HG03575 (cell line): ENCODE results near the gene UNCX.
"Not testable (repeated sequence)": the region's sequence is repeated elsewhere in the genome, so short reads cannot be mapped to it uniquely, and the experiment has no call there.

Source experiments
- ATAC-seq: cut with Tn5 transposase; IDR thresholded peaks from one replicate; pipeline ENCODE4 v1.9.1; 2021; ENCODE audit not compliant: unreplicated experiment, insufficient number of reproducible peaks, low FRiP score; ENCODE audit errors: extremely low read depth

The UNCX gene

GRCh38 chr7:1232623-1233332, at the start of gene UNCX:
Gene UNCX (plus strand): TSS chr7:1232872. CDS start chr7:1233018, 146 bp downstream.
- ATAC-seq: no peak

DNA sequence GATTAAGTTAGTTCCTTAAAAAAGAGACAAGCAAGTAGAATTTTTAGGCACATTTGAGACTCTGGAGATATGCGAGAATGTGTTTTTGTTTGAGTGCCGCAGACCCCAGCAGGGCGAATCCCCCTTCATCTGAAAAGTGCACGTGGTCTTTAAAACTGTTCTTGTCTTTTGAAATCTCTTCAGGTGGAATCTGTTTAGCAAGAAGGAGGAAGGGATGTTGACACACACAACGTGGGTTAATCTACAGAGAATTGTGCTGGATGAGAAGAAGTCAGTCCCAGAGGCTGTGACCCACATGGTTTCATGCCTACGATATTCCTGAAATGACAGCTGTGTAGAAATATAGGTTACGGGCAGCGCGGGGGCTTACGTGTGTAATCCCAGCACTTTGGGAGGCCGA, 45.5 kb upstream of the UNCX start:
- ATAC-seq: no peak

DNA sequence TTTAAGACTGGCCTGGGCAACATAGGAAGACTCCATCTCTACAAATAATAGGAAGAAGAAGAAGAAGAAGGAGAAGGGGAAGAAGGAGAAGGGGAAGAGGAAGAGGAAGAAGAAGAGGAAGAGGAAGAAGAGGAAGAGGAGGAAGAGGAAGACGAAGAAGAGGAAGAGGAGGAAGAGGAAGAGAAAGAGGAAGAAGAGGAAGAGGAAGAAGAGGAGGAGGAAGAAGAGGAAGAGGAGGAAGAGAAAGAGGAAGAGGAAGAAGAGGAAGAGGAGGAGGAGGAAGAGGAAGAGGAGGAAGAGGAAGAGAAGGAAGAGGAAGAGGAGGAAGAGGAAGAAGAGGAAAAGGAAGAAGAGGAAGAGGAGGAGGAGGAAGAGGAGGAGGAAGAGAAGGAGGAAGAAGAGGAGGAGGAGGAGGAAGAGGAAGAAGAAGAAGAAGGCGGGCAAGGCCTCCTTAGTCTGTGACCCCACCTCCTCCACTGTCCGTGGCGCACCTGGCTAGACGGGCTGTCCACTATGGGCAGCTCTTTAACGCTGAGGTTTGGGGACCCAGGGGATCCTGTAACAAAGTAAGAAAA, 43.9 kb upstream of the UNCX start:
- ATAC-seq: no peak

- ATAC-seq: no peak
Measured at GRCh38 chr7:1189986-1190772, 42.5 kb upstream of the UNCX start.

- no peak for ATAC-seq
Measured at GRCh38 chr7:1192171-1192676, 40.4 kb upstream of the UNCX start.

- ATAC-seq: no peak
Measured at GRCh38 chr7:1193593-1194424, 38.9 kb upstream of the UNCX start.

DNA sequence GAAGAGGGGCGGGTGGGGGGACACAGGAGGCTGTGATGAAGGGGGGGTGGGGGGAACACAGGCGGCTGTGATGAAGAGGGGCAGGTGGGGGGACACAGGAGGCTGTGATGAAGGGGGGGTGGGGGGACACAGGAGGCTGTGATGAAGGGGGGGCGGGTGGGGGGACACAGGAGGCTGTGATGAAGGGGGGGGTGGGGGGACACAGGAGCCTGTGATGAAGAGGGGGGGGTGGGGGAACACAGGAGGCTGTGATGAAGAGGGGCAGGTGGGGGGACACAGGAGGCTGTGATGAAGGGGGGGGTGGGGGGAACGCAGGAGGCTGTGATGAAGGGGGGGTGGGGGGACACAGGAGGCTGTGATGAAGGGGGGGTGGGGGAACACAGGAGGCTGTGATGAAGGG, 36.2 kb upstream of the UNCX start:
- ATAC-seq: not testable (repeated sequence)

GRCh38 chr7:1196950-1197349, 35.7 kb upstream of the UNCX start:
- ATAC-seq: no peak

DNA sequence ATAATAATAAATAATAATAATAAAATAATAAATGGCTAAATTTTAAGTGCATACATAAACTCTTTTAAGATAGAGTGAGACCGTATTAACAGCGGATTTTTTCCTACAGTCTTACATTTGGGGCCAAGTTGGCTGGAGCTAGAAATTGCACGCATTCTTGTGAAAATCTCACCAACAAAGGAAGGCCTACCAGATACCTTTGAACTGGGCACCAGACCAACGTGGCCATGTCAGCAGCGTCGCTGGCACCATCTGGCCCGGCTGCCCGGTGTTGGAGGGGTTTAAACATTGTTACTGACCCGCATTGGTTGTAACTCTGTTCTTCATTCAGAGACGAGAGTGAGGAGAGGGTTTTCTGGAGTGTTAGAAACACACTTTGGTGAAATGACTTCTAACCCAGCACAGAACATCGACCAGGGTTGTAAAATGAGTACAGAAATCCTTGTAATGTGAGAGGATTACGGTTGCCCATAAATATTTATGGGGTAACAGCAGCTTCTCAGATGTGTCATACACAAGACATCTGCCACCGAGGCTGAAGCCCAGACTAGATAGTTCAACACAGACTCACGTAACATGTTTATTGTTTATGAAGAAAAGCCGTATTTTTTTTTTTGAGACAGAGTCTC, 34.6 kb upstream of the UNCX start:
- no peak for ATAC-seq

- ATAC-seq: no peak
Measured at GRCh38 chr7:1200045-1200444, 32.6 kb upstream of the UNCX start.

DNA sequence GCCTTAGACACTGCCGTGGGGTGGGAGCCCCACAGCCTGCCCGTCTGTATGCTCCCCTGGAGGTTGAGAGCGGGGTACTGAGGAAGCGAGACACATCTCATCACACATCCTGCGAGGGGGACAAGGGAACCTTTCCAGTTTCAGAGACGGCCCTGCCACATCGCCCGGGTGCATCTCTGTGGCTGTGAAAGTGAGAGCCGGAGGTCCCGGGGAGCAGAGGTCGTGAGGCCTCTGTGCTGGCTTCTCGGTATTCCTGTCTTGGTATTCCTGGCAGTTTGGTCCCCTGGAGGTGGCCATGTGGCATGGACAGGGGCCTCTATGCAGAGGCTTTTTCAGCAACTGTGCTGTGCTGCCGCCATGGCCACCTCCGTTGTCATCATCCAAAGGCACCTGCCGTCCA, 30.8 kb upstream of the UNCX start:
- no peak for ATAC-seq

- ATAC-seq: not testable (repeated sequence)
Measured at GRCh38 chr7:1202914-1203313, 29.8 kb upstream of the UNCX start.

GRCh38 chr7:1204460-1205140, 28.1 kb upstream of the UNCX start:
- ATAC-seq: no peak

DNA sequence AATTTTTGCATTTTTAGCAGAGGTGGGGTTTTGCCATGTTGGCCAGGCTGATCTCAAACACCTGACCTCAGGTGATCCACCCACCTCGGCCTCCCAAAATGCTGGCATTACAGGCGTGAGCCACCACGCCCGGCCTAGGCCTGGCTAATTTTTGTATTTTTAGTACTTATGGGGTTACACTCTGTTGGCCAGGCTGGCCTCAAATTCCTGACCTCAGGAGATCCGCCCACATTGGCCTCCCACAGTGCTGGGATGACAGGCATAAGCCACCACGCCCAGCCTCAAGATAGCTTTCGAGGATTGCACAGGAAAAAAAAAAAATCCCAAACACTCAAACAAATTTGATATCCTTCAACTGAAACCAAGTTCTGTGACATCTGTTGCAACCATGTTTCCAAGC, 26.9 kb upstream of the UNCX start:
- not testable (repeated sequence) for ATAC-seq

DNA sequence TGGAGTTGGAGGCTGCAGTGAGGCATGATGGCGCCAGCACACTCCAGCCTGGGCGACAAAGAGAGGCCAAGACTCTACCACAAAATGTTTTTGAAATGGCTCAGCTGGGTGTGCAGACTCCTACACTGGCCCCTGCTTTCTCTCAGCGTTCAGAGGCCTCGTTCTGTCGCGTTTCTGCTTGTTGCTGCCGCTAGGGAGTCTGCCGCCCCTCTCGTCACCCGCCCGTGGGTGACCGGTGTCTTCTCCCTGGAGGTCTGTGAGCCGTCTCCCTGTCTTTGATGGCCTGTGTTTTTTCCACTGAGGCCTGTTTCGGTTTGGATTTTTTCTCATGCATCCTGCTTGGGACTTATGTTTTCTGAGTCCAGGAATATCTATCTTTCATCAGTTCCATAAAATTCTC, 23.6 kb upstream of the UNCX start:
- no peak for ATAC-seq

DNA sequence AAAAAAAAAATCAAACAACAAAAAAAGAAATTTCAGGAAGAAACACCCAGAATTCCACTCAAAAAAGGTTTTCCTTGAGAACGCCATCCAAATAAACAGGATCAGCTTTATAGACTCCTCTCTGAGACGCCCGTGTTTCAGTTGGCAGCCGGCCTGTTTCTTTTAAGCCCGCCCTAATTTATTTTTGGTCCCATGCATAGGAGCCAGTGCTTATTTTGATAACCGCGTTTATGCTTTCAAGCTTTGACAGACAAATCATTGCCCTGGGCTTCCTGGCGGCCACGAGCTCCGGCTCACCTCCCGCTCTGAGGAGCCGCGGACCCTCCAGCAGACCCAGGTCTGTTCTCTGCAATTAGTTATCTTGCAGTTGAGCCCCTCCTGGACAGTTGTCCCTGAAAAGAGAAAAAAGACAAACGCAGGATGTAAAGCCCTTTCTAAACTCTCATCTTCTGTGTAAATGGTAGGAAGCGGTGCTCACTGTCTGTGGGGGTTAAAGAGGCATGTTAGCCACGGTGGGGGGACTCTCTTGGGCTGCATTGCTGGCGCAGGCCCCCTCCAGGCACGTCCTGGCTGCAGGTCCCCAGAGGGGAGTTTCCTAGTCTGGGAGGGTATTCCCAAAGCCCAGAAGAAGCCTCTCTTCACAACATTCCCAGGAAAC, 22.2 kb upstream of the UNCX start:
- ATAC-seq: no peak

- no peak for ATAC-seq
Measured at GRCh38 chr7:1210979-1211608, 21.6 kb upstream of the UNCX start.
